GM12878 (cell line): ENCODE data around the gene HNRNPAB. TPM values are rescaled to one million over a fixed set of nuclear protein-coding genes. Genes with fewer than 3 reads are reported as not detected.
A peak's percentile ranks its signal among the peaks of the same experiment; 100 is the strongest.

ENCODE experiments used
- BCL3 ChIP-seq: IDR thresholded peaks from 2 replicates; pipeline ENCODE4 v1.6.1; 2011; ENCODE audit warnings: borderline replicate concordance, low read depth, mild to moderate bottlenecking, moderate library complexity, low read length; ENCODE audit not compliant: insufficient read depth, poor library complexity, severe bottlenecking
- BRCA1 ChIP-seq: IDR thresholded peaks from 2 replicates; pipeline ENCODE4 v1.6.1; 2011; ENCODE audit warnings: low read depth, low read length, improper control_type of control experiment
- CEBPB ChIP-seq, 2 experiments: fragments of 150-350 bp in 1 of 2; IDR thresholded peaks; 2 replicates each; pipeline ENCODE4 v1.6.1; 2012 to 2014; ENCODE audit warnings: low read depth in 2 of 2, low read length in 2 of 2, borderline replicate concordance in 1 of 2, inconsistent platforms in 1 of 2
- CTCF ChIP-seq, 3 experiments: IDR thresholded peaks in 2 of 3; conservative IDR thresholded peaks in 1 of 3; 2 replicates each; pipeline ENCODE4 v1.5.1; 2011; ENCODE audit warnings: low read depth in 3 of 3, low read length in 3 of 3, mild to moderate bottlenecking in 3 of 3, control low read depth in 2 of 3, moderate library complexity in 2 of 3, inconsistent platforms in 1 of 3, mixed read lengths in 1 of 3; ENCODE audit not compliant: control insufficient read depth in 2 of 3, insufficient read depth in 1 of 3; ENCODE audit errors: extremely low read depth in 1 of 3
- KDM1A ChIP-seq: fragments of 200-600 bp; sonication (generic); IDR thresholded peaks from 2 replicates; pipeline ENCODE4 v1.6.1; 2016; ENCODE audit warnings: borderline replicate concordance
- LARP7 ChIP-seq: fragments of 450-650 bp; IDR thresholded peaks from 2 replicates; pipeline ENCODE4 v1.6.1; 2017; ENCODE audit warnings: mild to moderate bottlenecking
- MYC ChIP-seq: IDR thresholded peaks from 2 replicates; pipeline ENCODE4 v1.6.1; 2011; ENCODE audit warnings: mild to moderate bottlenecking, low read length, moderate library complexity, inconsistent platforms; ENCODE audit not compliant: insufficient read depth, insufficient replicate concordance, insufficient read length, severe bottlenecking
- POU2F2 ChIP-seq: IDR thresholded peaks from 3 replicates; pipeline ENCODE4 v1.6.1; 2011; ENCODE audit warnings: low read depth, mild to moderate bottlenecking, low read length, borderline replicate concordance
- PRDM15 ChIP-seq: fragments of 450-650 bp; formaldehyde crosslinking; IDR thresholded peaks from 2 replicates; pipeline ENCODE4 v1.4.0; 2020; ENCODE audit warnings: mild to moderate bottlenecking, moderate library complexity
- RFX5 ChIP-seq: IDR thresholded peaks from 2 replicates; pipeline ENCODE4 v1.6.1; 2011; ENCODE audit warnings: low read depth, low read length, improper control_type of control experiment
- STAT1 ChIP-seq: fragments of 450-650 bp; conservative IDR thresholded peaks from 2 replicates; pipeline ENCODE4 v1.6.1; 2014; ENCODE audit warnings: antibody characterized with exemption, mild to moderate bottlenecking
- STAT3 ChIP-seq: IDR thresholded peaks from 2 replicates; pipeline ENCODE4 v1.6.1; 2011; ENCODE audit warnings: low read depth, low read length, improper control_type of control experiment
- ZBED1 ChIP-seq: IDR thresholded peaks from 2 replicates; pipeline ENCODE4 v1.6.1; 2016; ENCODE audit warnings: borderline replicate concordance
- ZBTB33 ChIP-seq: fragments of 450-650 bp; IDR thresholded peaks from 2 replicates; pipeline ENCODE4 v1.6.1; 2017; ENCODE audit warnings: mild to moderate bottlenecking
- ZNF592 ChIP-seq: fragments of 450-650 bp; IDR thresholded peaks from 2 replicates; pipeline ENCODE4 v1.6.1; 2017; ENCODE audit warnings: mild to moderate bottlenecking, moderate library complexity
- polyA plus RNA-seq, 11 experiments: library from polyadenylated mRNA; depleted of rRNA in 4 of 11; unstranded in 6 of 11; stranded (reverse) in 5 of 11; fragments of >200 nt; fragmentation: Nextera tagmentation in 4 of 11; fragmentation: Illumina TruSeq in 1 of 11; extraction: Ambion mirVana in 4 of 11; extraction: Trizol in 1 of 11; gene quantifications; 1 replicate in 1 of 11; 2 replicates in 10 of 11; pipeline versions ENCODE4 v1.2.1 to v1.2.3, GENCODE V29; 2011 to 2016; ENCODE audit warnings: inconsistent platforms in 2 of 11, missing spikeins in 2 of 11, low read depth in 1 of 11
- total RNA-seq, 4 experiments: library from RNA; depleted of rRNA in 3 of 4; stranded (reverse); fragments of >200 nt in 3 of 4; fragmentation: Illumina TruSeq in 1 of 4; extraction: Trizol in 1 of 4; gene quantifications; 2 replicates each; pipeline versions ENCODE4 v1.2.1 to v1.2.3, GENCODE V29; 2013 to 2021

HNRNPAB gene
- total and polyA plus RNA-seq, 10 of the 15 experiments (the other 5 are each of a cell fraction or from before 2014, with no cell fraction given), result 42.3 to 330 (median 230) TPM

GRCh38 chr5:178234750-178235587 lies 30.6 kb downstream of the HNRNPAB start (continued):
- TF ChIP-seq CEBPB (IDR thresholded peaks at IDR 0.05; ENCODE audit: borderline replicate concordance in 1 of 2, low read depth in 2 of 2, low read length in 2 of 2) (no peak), POU2F2 (no peak), ZNF592 (no peak), MYC (no peak), BRCA1 (no peak), STAT1 (no peak), BCL3 (no peak), RFX5 (no peak), LARP7 (no peak), STAT3 (no peak), CTCF (IDR thresholded peaks at IDR 0.05 in 2 of 3, conservative IDR thresholded peaks at IDR 0.05 in 1 of 3; ENCODE audit: control insufficient read depth in 2 of 3, extremely low read depth in 1 of 3, insufficient read depth in 1 of 3, low read depth in 3 of 3, low read length in 3 of 3) (peak; percentile 78 to 85 (median 81)), ZBTB33 (no peak), PRDM15 (CRISPR knock-in tag) (no peak), ZBED1 (no peak), KDM1A (no peak)
